Left renal cortex interstitium (tissue), 4 donors: ENCODE results near the gene METTL27. TPM values are rescaled to one million over a fixed set of nuclear protein-coding genes. Genes with fewer than 3 reads are reported as not detected.

ENCODE experiments used
- polyA plus RNA-seq, 4 donors: library from polyadenylated mRNA; unstranded; fragments of 120-200 nt; gene quantifications; one replicate each; pipeline ENCODE4 v1.2.1, GENCODE V29; 2013; ENCODE audit not compliant: insufficient read length in 4 of 4

Gene METTL27
- polyA plus RNA-seq, 4 donors: 3.6 to 17.9 (median 10.1) TPM

Other genes starting within 250 kb of the METTL27 start
- gene MLXIPL, start 218.0 kb downstream of the METTL27 start, polyA plus RNA-seq: 10 to 100 TPM in 1 of 4 donors, 1 to 10 TPM in 3; 3.0 to 10.1 (median 5.2) TPM
- 10 to 100 TPM; 12.0 to 22.5 (median 16.2) TPM for gene VPS37D, start 174.7 kb downstream of the METTL27 start, polyA plus RNA-seq
- 10 to 100 TPM in 3 of 4 donors, 1 to 10 TPM in 1; 9.9 to 13.9 (median 12.2) TPM for gene DNAJC30, start 159.1 kb downstream of the METTL27 start, polyA plus RNA-seq
- gene BUD23, start 158.9 kb downstream of the METTL27 start, polyA plus RNA-seq: 100 to 1,000 TPM in 1 of 4 donors, 10 to 100 TPM in 3; 77.7 to 102 (median 94.3) TPM
- gene STX1A, start 122.8 kb downstream of the METTL27 start, polyA plus RNA-seq: 10 to 100 TPM in 2 of 4 donors, 1 to 10 TPM in 2; 8.5 to 13.5 (median 11.1) TPM
- gene ABHD11, start 103.7 kb downstream of the METTL27 start, polyA plus RNA-seq: 10 to 100 TPM; 23.7 to 35.9 (median 30.7) TPM
- gene CLDN3, start 72.2 kb downstream of the METTL27 start, polyA plus RNA-seq: 10 to 100 TPM; 33.7 to 77.8 (median 56.5) TPM
- gene CLDN4, start 11.5 kb downstream of the METTL27 start, polyA plus RNA-seq: 100 to 1,000 TPM in 1 of 4 donors, 10 to 100 TPM in 3; 57.5 to 104 (median 96.4) TPM
- gene TMEM270, start 18.6 kb upstream of the METTL27 start, polyA plus RNA-seq: not detected
- gene ELN, start 185.7 kb upstream of the METTL27 start, polyA plus RNA-seq: 100 to 1,000 TPM in 1 of 4 donors, 10 to 100 TPM in 3; 63.5 to 130 (median 77.1) TPM
- gene LIMK1, start 241.3 kb upstream of the METTL27 start, polyA plus RNA-seq: 10 to 100 TPM; 20.3 to 30.6 (median 24.6) TPM